Liver (tissue), 9 donors: ENCODE data around the gene RNF144B. TPM values are rescaled to one million over a fixed set of nuclear protein-coding genes. Genes with fewer than 3 reads are reported as not detected.

ENCODE experiments used
- DNase-seq: peaks from one replicate; pipeline ENCODE4 v3.0.0-alpha.2; 2017; ENCODE audit warnings: low spot score
- H3K27ac ChIP-seq, 2 donors: one replicate each; pipeline ENCODE4 v1.7.0; 2013; ENCODE audit warnings: inconsistent platforms in 2 of 2, low read length in 2 of 2, control low read depth in 1 of 2, low read depth in 1 of 2, mild to moderate bottlenecking in 1 of 2
- H3K27me3 ChIP-seq, 4 donors: one replicate each; pipeline versions ENCODE4 v1.6.1 to v1.7.0; 2013; ENCODE audit warnings: low read length in 3 of 4, inconsistent platforms in 1 of 4, mild to moderate bottlenecking in 1 of 4, moderate library complexity in 1 of 4; ENCODE audit not compliant: control insufficient read depth in 4 of 4, insufficient read depth in 4 of 4
- H3K36me3 ChIP-seq, 4 donors: one replicate each; pipeline versions ENCODE4 v1.6.1 to v1.7.0; 2013; ENCODE audit warnings: low read length in 3 of 4, mild to moderate bottlenecking in 3 of 4, low read depth in 1 of 4, moderate library complexity in 1 of 4; ENCODE audit not compliant: control insufficient read depth in 4 of 4, insufficient read depth in 3 of 4
- H3K4me1 ChIP-seq, 4 donors: one replicate each; pipeline versions ENCODE4 v1.6.1 to v1.7.0; 2013; ENCODE audit warnings: low read length in 3 of 4, mild to moderate bottlenecking in 3 of 4, moderate library complexity in 1 of 4; ENCODE audit not compliant: control insufficient read depth in 4 of 4, insufficient read depth in 4 of 4
- H3K4me3 ChIP-seq, 3 donors: one replicate each; pipeline versions ENCODE4 v1.6.1 to v1.7.0; 2013; ENCODE audit warnings: low read length in 3 of 3, control low read depth in 1 of 3, low read depth in 1 of 3, mild to moderate bottlenecking in 1 of 3
- H3K9ac ChIP-seq, 2 donors: one replicate each; pipeline ENCODE4 v1.7.0; 2013; ENCODE audit warnings: low read length in 2 of 2, mild to moderate bottlenecking in 2 of 2, moderate library complexity in 2 of 2, control low read depth in 1 of 2, low read depth in 1 of 2
- H3K9me3 ChIP-seq, 4 donors: one replicate each; pipeline versions ENCODE4 v1.6.1 to v1.7.0; 2013; ENCODE audit warnings: low read length in 3 of 4; ENCODE audit not compliant: control insufficient read depth in 4 of 4
- ATF3 ChIP-seq: IDR thresholded peaks from 2 replicates; pipeline ENCODE4 v1.6.1; 2016; ENCODE audit warnings: antibody characterized with exemption
- CTCF ChIP-seq: fragments of 150-350 bp; IDR thresholded peaks from 2 replicates; pipeline ENCODE4 v1.5.1; 2017; ENCODE audit warnings: improper control_type of control experiment, low read depth, low read length; ENCODE audit not compliant: missing input control
- EGR1 ChIP-seq, 2 donors: IDR thresholded peaks; 2 replicates each; pipeline ENCODE4 v1.6.1; 2016 to 2018; ENCODE audit warnings: antibody characterized with exemption in 2 of 2, low read depth in 2 of 2
- FOXA1 ChIP-seq: IDR thresholded peaks from 2 replicates; pipeline ENCODE4 v1.6.1; 2016; ENCODE audit warnings: antibody characterized with exemption
- FOXA2 ChIP-seq: IDR thresholded peaks from 2 replicates; pipeline ENCODE4 v1.6.1; 2016; ENCODE audit warnings: antibody characterized with exemption
- GABPA ChIP-seq, 2 donors: IDR thresholded peaks in 1 of 2; conservative IDR thresholded peaks in 1 of 2; 2 replicates each; pipeline ENCODE4 v1.6.1; 2016; ENCODE audit warnings: antibody characterized with exemption in 2 of 2, mild to moderate bottlenecking in 1 of 2, moderate library complexity in 1 of 2
- HNF4A ChIP-seq, 2 donors: conservative IDR thresholded peaks; 2 replicates each; pipeline ENCODE4 v1.6.1; 2016; ENCODE audit warnings: antibody characterized with exemption in 2 of 2, mild to moderate bottlenecking in 2 of 2
- HNF4G ChIP-seq: IDR thresholded peaks from 2 replicates; pipeline ENCODE4 v1.6.1; 2016; ENCODE audit warnings: antibody characterized with exemption
- JUND ChIP-seq, 2 donors: IDR thresholded peaks; 2 replicates each; pipeline ENCODE4 v1.6.1; 2016; ENCODE audit warnings: antibody characterized with exemption in 2 of 2
- MAX ChIP-seq: IDR thresholded peaks from 2 replicates; pipeline ENCODE4 v1.6.1; 2016; ENCODE audit warnings: antibody characterized with exemption
- NR2F2 ChIP-seq: IDR thresholded peaks from 2 replicates; pipeline ENCODE4 v1.6.1; 2016; ENCODE audit warnings: antibody characterized with exemption
- RAD21 ChIP-seq, 2 donors: IDR thresholded peaks; 2 replicates each; pipeline ENCODE4 v1.6.1; 2016; ENCODE audit warnings: antibody characterized with exemption in 2 of 2, mild to moderate bottlenecking in 2 of 2
- REST ChIP-seq: IDR thresholded peaks from 2 replicates; pipeline ENCODE4 v1.6.1; 2016; ENCODE audit warnings: antibody characterized with exemption, mild to moderate bottlenecking
- RXRA ChIP-seq, 2 donors: IDR thresholded peaks; 2 replicates each; pipeline ENCODE4 v1.6.1; 2017 to 2018; ENCODE audit warnings: antibody characterized with exemption in 2 of 2, mild to moderate bottlenecking in 1 of 2
- SP1 ChIP-seq: IDR thresholded peaks from 2 replicates; pipeline ENCODE4 v1.6.1; 2018; ENCODE audit warnings: antibody characterized with exemption, mild to moderate bottlenecking
- TAF1 ChIP-seq: conservative IDR thresholded peaks from 2 replicates; pipeline ENCODE4 v1.6.1; 2016; ENCODE audit warnings: antibody characterized with exemption, mild to moderate bottlenecking
- YY1 ChIP-seq: IDR thresholded peaks from 2 replicates; pipeline ENCODE4 v1.6.1; 2016; ENCODE audit warnings: antibody characterized with exemption, mild to moderate bottlenecking
- ZBTB33 ChIP-seq: IDR thresholded peaks from 2 replicates; pipeline ENCODE4 v1.6.1; 2016; ENCODE audit warnings: antibody characterized with exemption
- whole genome bisulfite sequencing: extraction: QIAGEN DNeasy Blood & Tissue Kit; methylation state at CpG from one replicate; pipeline ENCODE4 v1.1.7; 2013; 5-methylcytosine and 5-hydroxymethylcytosine counted together
- polyA plus RNA-seq, 2 donors: library from polyadenylated mRNA; stranded (reverse) in 1 of 2; unstranded in 1 of 2; fragments of 200-250 nt in 1 of 2; fragments of >200 nt in 1 of 2; fragmentation: Nextera tagmentation in 1 of 2; extraction: Ambion mirVana in 1 of 2; gene quantifications; one replicate each; pipeline versions ENCODE4 v1.2.1 to v1.2.3, GENCODE V29; 2013 to 2015
- total RNA-seq, 2 donors: library from RNA; depleted of rRNA; stranded (reverse); fragments of >200 nt; gene quantifications; one replicate each; pipeline ENCODE4 v1.2.3, GENCODE V29; 2014
- donor health status: healthy.
- donor health status: healthy.
- donor health status: healthy.
- donor health status: healthy.
- donor health status: healthy.

The RNF144B gene
- total and polyA plus RNA-seq, 4 donors: 3.0 to 15.1 (median 7.6) TPM

GRCh38 chr6:18380851-18381250, 6.3 kb upstream of the RNF144B start:
- Histone ChIP-seq H3K36me3 (no peaks in the 10 kb centered on the region), H3K9ac (no peak overlapping the region), H3K9me3 (no peaks in the 10 kb centered on the region), H3K27me3 (no peaks in the 10 kb centered on the region), H3K4me3 (no peak overlapping the region), H3K4me1 (peaks cover 0 to 6% (median 0%) of the 10 kb centered on the region in 4 donors), H3K27ac (no peak overlapping the region)
- DNase-seq: no peak
- 95% methylated on average over 4 of the region's 4 CpGs for WGBS
- no peak for TF ChIP-seq HNF4A (conservative IDR thresholded peaks at IDR 0.05)
- no peak for TF ChIP-seq YY1
- no peak for TF ChIP-seq REST
- TF ChIP-seq RXRA (IDR thresholded peaks at IDR 0.05): no peak
- TF ChIP-seq FOXA1: no peak
- TF ChIP-seq TAF1: no peak
- no peak for TF ChIP-seq FOXA2
- TF ChIP-seq EGR1 (IDR thresholded peaks at IDR 0.05; ENCODE audit: low read depth in 2 of 2): no peak
- TF ChIP-seq JUND (IDR thresholded peaks at IDR 0.05): no peak
- TF ChIP-seq ATF3: no peak
- TF ChIP-seq HNF4G: no peak
- no peak for TF ChIP-seq CTCF
- TF ChIP-seq ZBTB33: no peak
- no peak for TF ChIP-seq NR2F2
- no peak for TF ChIP-seq GABPA (IDR thresholded peaks at IDR 0.05 in 1 of 2, conservative IDR thresholded peaks at IDR 0.05 in 1 of 2)
- TF ChIP-seq SP1: no peak
- TF ChIP-seq RAD21 (IDR thresholded peaks at IDR 0.05): no peak
- no peak for TF ChIP-seq MAX
